Keratinocyte (primary cell): ENCODE measurements around the gene CTTN. TPM values are rescaled to one million over a fixed set of nuclear protein-coding genes. Genes with fewer than 3 reads are reported as not detected.

Experiments
- DNase-seq: peaks from one replicate; pipeline ENCODE4 v3.0.0-alpha.2; 2011; ENCODE audit warnings: low read depth, missing footprints, low spot score
- FAIRE-seq: peaks from 2 replicates; lab custom pipeline; 2011; peaks lifted over from hg19 to GRCh38; lab: Jason Lieb, UNC
- H2AFZ ChIP-seq: 2 replicates; pipeline ENCODE4 v1.6.0; 2012; ENCODE audit warnings: low read length, control low read depth, inconsistent platforms; ENCODE audit not compliant: control insufficient read depth
- H3K27ac ChIP-seq: 2 replicates; pipeline ENCODE4 v1.5.1; 2011; ENCODE audit warnings: low read length; ENCODE audit not compliant: control insufficient read depth, insufficient read depth
- H3K27me3 ChIP-seq: 3 replicates; pipeline ENCODE4 v1.6.0; 2011; ENCODE audit warnings: low read length; ENCODE audit not compliant: control insufficient read depth, insufficient read depth; ENCODE audit errors: extremely low read depth
- H3K36me3 ChIP-seq, 2 experiments: 2 replicates in 1 of 2; 3 replicates in 1 of 2; pipeline ENCODE4 v1.5.1; 2011; ENCODE audit warnings: low read length in 2 of 2, mild to moderate bottlenecking in 1 of 2; ENCODE audit not compliant: control insufficient read depth in 2 of 2, insufficient read depth in 2 of 2; ENCODE audit errors: extremely low read depth in 1 of 2
- H3K4me1 ChIP-seq: 3 replicates; pipeline ENCODE4 v1.5.1; 2011; ENCODE audit warnings: low read length; ENCODE audit not compliant: control insufficient read depth, insufficient read depth; ENCODE audit errors: extremely low read depth
- H3K4me2 ChIP-seq: 3 replicates; pipeline ENCODE4 v1.6.0; 2011; ENCODE audit warnings: low read depth, low read length; ENCODE audit not compliant: control insufficient read depth, insufficient read depth; ENCODE audit errors: extremely low read depth
- H3K4me3 ChIP-seq, 3 experiments: fragments of 200-600 bp in 1 of 3; sonication (generic) in 1 of 3; 2 replicates in 2 of 3; 3 replicates in 1 of 3; pipeline ENCODE4 v1.5.1; 2011 to 2016; ENCODE audit warnings: low read length in 3 of 3, mild to moderate bottlenecking in 3 of 3, control low read depth in 2 of 3, inconsistent platforms in 1 of 3, low read depth in 1 of 3, mixed read lengths in 1 of 3, mixed run types in 1 of 3, moderate library complexity in 1 of 3; ENCODE audit not compliant: control insufficient read depth in 2 of 3, insufficient read depth in 2 of 3; ENCODE audit errors: extremely low read depth in 1 of 3
- H3K79me2 ChIP-seq: 2 replicates; pipeline ENCODE4 v1.6.0; 2012; ENCODE audit warnings: low read length; ENCODE audit not compliant: control insufficient read depth, insufficient read depth
- H3K9ac ChIP-seq: 3 replicates; pipeline ENCODE4 v1.6.0; 2011; ENCODE audit warnings: low read length; ENCODE audit not compliant: control insufficient read depth, insufficient read depth; ENCODE audit errors: extremely low read depth
- H3K9me1 ChIP-seq: 3 replicates; pipeline ENCODE4 v1.6.0; 2011; ENCODE audit warnings: low read length; ENCODE audit not compliant: control insufficient read depth, insufficient read depth; ENCODE audit errors: extremely low read depth
- H3K9me3 ChIP-seq: 2 replicates; pipeline ENCODE4 v1.5.1; 2012; ENCODE audit warnings: low read depth, low read length; ENCODE audit not compliant: control insufficient read depth
- H4K20me1 ChIP-seq: 3 replicates; pipeline ENCODE4 v1.6.0; 2011; ENCODE audit warnings: low read length; ENCODE audit not compliant: control insufficient read depth, insufficient read depth; ENCODE audit errors: extremely low read depth
- CTCF ChIP-seq, 3 experiments: IDR thresholded peaks in 1 of 3; conservative IDR thresholded peaks in 1 of 3; optimal IDR thresholded peaks in 1 of 3; 2 replicates in 2 of 3; 3 replicates in 1 of 3; pipeline versions ENCODE3 to v1.5.1; 2011; ENCODE audit warnings: low read length in 3 of 3, mild to moderate bottlenecking in 3 of 3, moderate library complexity in 2 of 3, control low read depth in 1 of 3, inconsistent platforms in 1 of 3; ENCODE audit not compliant: insufficient read depth in 2 of 3; ENCODE audit errors: extremely low read depth in 1 of 3
- EZH2 ChIP-seq: IDR thresholded peaks from one replicate; pipeline ENCODE4 v1.6.1; 2012; ENCODE audit warnings: inconsistent platforms, mild to moderate bottlenecking, low read length, moderate library complexity
- dilution Hi-C: fragments of 300-500 bp; cut with MboI; formaldehyde crosslinking; loops from one replicate; pipeline ENCODE4 v1.7.0; 2020; ENCODE audit warnings: low sequenced_read_pairs; ENCODE audit not compliant: extremely low pct_ligation_motif_present
- polyA plus RNA-seq, 5 experiments: library from polyadenylated mRNA; depleted of rRNA in 3 of 5; stranded (reverse) in 3 of 5; stranded (forward) in 1 of 5; unstranded in 1 of 5; fragments of >200 nt; gene quantifications; 1 replicate in 1 of 5; 2 replicates in 3 of 5; 3 replicates in 1 of 5; pipeline versions ENCODE4 v1.2.1 to v1.2.3, GENCODE V29; 2011 to 2012; ENCODE audit warnings: missing spikeins in 2 of 5, low read depth in 1 of 5, low replicate concordance in 1 of 5

CTTN gene
- polyA plus RNA-seq, 1 donor (not counting 4 experiments of a cell fraction or from before 2014, with no cell fraction given) = 184 TPM

GRCh38 chr11:70456921-70457532 is 58.7 kb downstream of the CTTN start:
- H3K4me3 ChIP-seq = no peak overlapping the region
- no peaks in the 10 kb centered on the region for H3K4me1 ChIP-seq
- FAIRE-seq = no peak
- H3K9me3 ChIP-seq = no peaks in the 10 kb centered on the region
- no peaks in the 10 kb centered on the region for H3K9me1 ChIP-seq
- DNase-seq = no peak
- H2AFZ ChIP-seq = no peak overlapping the region
- H3K36me3 ChIP-seq = no peaks in the 10 kb centered on the region
- no peaks in the 10 kb centered on the region for H3K27me3 ChIP-seq
- H3K27ac ChIP-seq = no peak overlapping the region
- dilution Hi-C loops = no loop called here
- no peak overlapping the region for H3K4me2 ChIP-seq
- TF ChIP-seq CTCF (optimal IDR thresholded peaks at IDR 0.05 in 1 of 3, IDR thresholded peaks at IDR 0.05 in 1 of 3, conservative IDR thresholded peaks at IDR 0.05 in 1 of 3; ENCODE audit: extremely low read depth in 1 of 3, insufficient read depth in 2 of 3, low read length in 3 of 3) (no peak), EZH2 (no peak)
- no peaks in the 10 kb centered on the region for H3K79me2 ChIP-seq
- no peak overlapping the region for H3K9ac ChIP-seq
- H4K20me1 ChIP-seq = no peaks in the 10 kb centered on the region

- Histone ChIP-seq H3K9ac (no peak overlapping the region), H3K4me1 (no peaks in the 10 kb centered on the region), H4K20me1 (no peaks in the 10 kb centered on the region), H3K9me1 (no peaks in the 10 kb centered on the region), H2AFZ (no peak overlapping the region), H3K4me3 (no peak overlapping the region), H3K36me3 (no peaks in the 10 kb centered on the region), H3K79me2 (no peaks in the 10 kb centered on the region), H3K27ac (no peak overlapping the region), H3K9me3 (peaks cover 2% of the 10 kb centered on the region), H3K4me2 (no peak overlapping the region), H3K27me3 (no peaks in the 10 kb centered on the region)
- TF ChIP-seq CTCF (optimal IDR thresholded peaks at IDR 0.05 in 1 of 3, IDR thresholded peaks at IDR 0.05 in 1 of 3, conservative IDR thresholded peaks at IDR 0.05 in 1 of 3; ENCODE audit: extremely low read depth in 1 of 3, insufficient read depth in 2 of 3, low read length in 3 of 3) (no peak), EZH2 (no peak)
- FAIRE-seq (no peak), DNase-seq (no peak)
- dilution Hi-C loops = no loop called here
These were observed 60.4 kb downstream of the CTTN start for GRCh38 chr11:70458736-70459135.
